Hepatocyte (in vitro differentiated cells): Measurements from ENCODE around the gene WDR46. TPM values are rescaled to one million over a fixed set of nuclear protein-coding genes. Genes with fewer than 3 reads are reported as not detected.
"Not testable (repeated sequence)": the region's sequence is repeated elsewhere in the genome, so short reads cannot be mapped to it uniquely, and the experiment has no call there.

Source experiments
- DNase-seq: peaks from one replicate; pipeline ENCODE4 v3.0.0-alpha.2; 2016; ENCODE audit warnings: low spot score
- H2AFZ ChIP-seq: fragments of 200-600 bp; sonication (generic); 2 replicates; pipeline ENCODE4 v1.6.0; 2016; ENCODE audit warnings: antibody characterized with exemption, mild to moderate bottlenecking
- H3K27ac ChIP-seq: fragments of 200-600 bp; sonication (generic); 2 replicates; pipeline ENCODE4 v1.5.1; 2016; ENCODE audit warnings: mild to moderate bottlenecking
- H3K27me3 ChIP-seq: fragments of 200-600 bp; sonication (generic); 2 replicates; pipeline ENCODE4 v1.6.1; 2016
- H3K36me3 ChIP-seq: fragments of 200-600 bp; sonication (generic); replicated peaks from 2 replicates; pipeline ENCODE4 v1.5.1; 2016; ENCODE audit warnings: low read depth; ENCODE audit not compliant: insufficient read depth
- H3K4me1 ChIP-seq: fragments of 200-600 bp; sonication (generic); 2 replicates; pipeline ENCODE4 v1.5.1; 2016; ENCODE audit warnings: mild to moderate bottlenecking, moderate library complexity; ENCODE audit not compliant: insufficient read depth
- H3K4me2 ChIP-seq: fragments of 200-600 bp; sonication (generic); 2 replicates; pipeline ENCODE4 v1.6.0; 2016
- H3K4me3 ChIP-seq: fragments of 200-600 bp; sonication (generic); 2 replicates; pipeline ENCODE4 v1.5.1; 2016; ENCODE audit warnings: mild to moderate bottlenecking
- H3K79me2 ChIP-seq: fragments of 200-600 bp; sonication (generic); 2 replicates; pipeline ENCODE4 v1.6.0; 2017; ENCODE audit warnings: mild to moderate bottlenecking
- H3K9me2 ChIP-seq: fragments of 200-600 bp; sonication (generic); replicated peaks from 2 replicates; pipeline ENCODE4 v1.6.0; 2017; ENCODE audit warnings: mild to moderate bottlenecking; ENCODE audit not compliant: insufficient read depth
- H3K9me3 ChIP-seq: fragments of 200-600 bp; sonication (generic); 2 replicates; pipeline ENCODE4 v1.5.1; 2016; ENCODE audit warnings: low read depth, mild to moderate bottlenecking
- H4K20me1 ChIP-seq: fragments of 200-600 bp; sonication (generic); 2 replicates; pipeline ENCODE4 v1.6.0; 2016; ENCODE audit warnings: mild to moderate bottlenecking; ENCODE audit not compliant: insufficient read depth, poor library complexity, severe bottlenecking
- EZH2 ChIP-seq: fragments of 200-600 bp; sonication (generic); IDR thresholded peaks from 2 replicates; pipeline ENCODE4 v1.6.1; 2016; ENCODE audit warnings: antibody characterized with exemption, mild to moderate bottlenecking, borderline replicate concordance
- EZH2phosphoT487 ChIP-seq: fragments of 200-600 bp; sonication (generic); IDR thresholded peaks from one replicate; pipeline ENCODE4 v1.6.1; 2018; ENCODE audit warnings: antibody characterized with exemption, mild to moderate bottlenecking, low read depth, moderate library complexity; ENCODE audit not compliant: unreplicated experiment, severe bottlenecking
- WGBS: methylation state at CpG from one replicate; pipeline ENCODE4 v1.1.6; 2016; ENCODE audit warnings: low lambda C conversion rate; ENCODE audit errors: missing lambda C conversion rate; 5-methylcytosine and 5-hydroxymethylcytosine counted together
- polyA plus RNA-seq: library from polyadenylated mRNA; unstranded; fragments of >200 nt; fragmentation: Nextera tagmentation; extraction: Ambion mirVana; gene quantifications from 2 replicates; pipeline ENCODE4 v1.2.1, GENCODE V29; 2016
- total RNA-seq: library from RNA; depleted of rRNA; stranded (reverse); fragments of >200 nt; gene quantifications from 2 replicates; pipeline ENCODE4 v1.2.3, GENCODE V29; 2014
- TF ChIP-seq, protein P1 (sequence below): fragments of 200-600 bp; sonication (generic); IDR thresholded peaks from 2 replicates; pipeline ENCODE4 v1.5.1; 2016; ENCODE audit warnings: antibody characterized with exemption, mild to moderate bottlenecking; ENCODE audit not compliant: poor library complexity

The WDR46 gene
- total and polyA plus RNA-seq, 2 experiments from 2014 or later: 51.1 to 84.2 TPM

DNA sequence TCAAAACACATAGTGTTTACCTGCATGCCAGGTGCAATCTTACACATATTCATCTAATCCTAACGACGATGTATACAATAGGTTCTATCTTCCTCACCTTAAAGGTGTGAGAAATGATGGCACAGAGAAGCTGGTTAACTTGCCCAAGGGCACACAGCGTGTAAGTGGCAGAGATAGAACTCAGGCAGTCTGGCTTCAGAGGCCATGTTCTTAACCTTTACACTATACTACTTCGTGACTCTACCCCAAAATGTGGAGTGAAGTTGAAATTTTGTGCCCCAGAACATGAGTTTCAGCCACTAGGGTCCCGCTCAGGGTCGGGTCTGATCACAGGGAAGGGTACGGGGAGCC is 17.9 kb downstream of the WDR46 start:
- H3K4me3 ChIP-seq: peak overlapping the region; percentile 64
- peaks cover 52% of the 10 kb centered on the region for H3K79me2 ChIP-seq
- no peaks in the 10 kb centered on the region for H3K9me3 ChIP-seq
- peak overlapping the region; percentile 96 for H3K4me2 ChIP-seq
- peak overlapping the region; percentile 98 for H3K27ac ChIP-seq
- no peaks in the 10 kb centered on the region for H3K27me3 ChIP-seq
- TF ChIP-seq EZH2phosphoT487 (no peak), EZH2 (no peak)
- TF ChIP-seq, protein P1, sequence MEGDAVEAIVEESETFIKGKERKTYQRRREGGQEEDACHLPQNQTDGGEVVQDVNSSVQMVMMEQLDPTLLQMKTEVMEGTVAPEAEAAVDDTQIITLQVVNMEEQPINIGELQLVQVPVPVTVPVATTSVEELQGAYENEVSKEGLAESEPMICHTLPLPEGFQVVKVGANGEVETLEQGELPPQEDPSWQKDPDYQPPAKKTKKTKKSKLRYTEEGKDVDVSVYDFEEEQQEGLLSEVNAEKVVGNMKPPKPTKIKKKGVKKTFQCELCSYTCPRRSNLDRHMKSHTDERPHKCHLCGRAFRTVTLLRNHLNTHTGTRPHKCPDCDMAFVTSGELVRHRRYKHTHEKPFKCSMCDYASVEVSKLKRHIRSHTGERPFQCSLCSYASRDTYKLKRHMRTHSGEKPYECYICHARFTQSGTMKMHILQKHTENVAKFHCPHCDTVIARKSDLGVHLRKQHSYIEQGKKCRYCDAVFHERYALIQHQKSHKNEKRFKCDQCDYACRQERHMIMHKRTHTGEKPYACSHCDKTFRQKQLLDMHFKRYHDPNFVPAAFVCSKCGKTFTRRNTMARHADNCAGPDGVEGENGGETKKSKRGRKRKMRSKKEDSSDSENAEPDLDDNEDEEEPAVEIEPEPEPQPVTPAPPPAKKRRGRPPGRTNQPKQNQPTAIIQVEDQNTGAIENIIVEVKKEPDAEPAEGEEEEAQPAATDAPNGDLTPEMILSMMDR: no peak
- peaks cover 38% of the 10 kb centered on the region for H3K4me1 ChIP-seq
- H2AFZ ChIP-seq: peak overlapping the region; percentile 82
- H3K9me2 ChIP-seq: no peaks in the 10 kb centered on the region
- 3% methylated on average over 7 of the region's 7 CpGs for WGBS
- peaks cover 4% of the 10 kb centered on the region for H3K36me3 ChIP-seq
- H4K20me1 ChIP-seq: peaks cover 22% of the 10 kb centered on the region
- DNase-seq: no peak

- H3K79me2 ChIP-seq: no peaks in the 10 kb centered on the region
- H2AFZ ChIP-seq: no peak overlapping the region
- H3K4me2 ChIP-seq: no peak overlapping the region
- no peak overlapping the region for H3K4me3 ChIP-seq
- H3K4me1 ChIP-seq: no peaks in the 10 kb centered on the region
- TF ChIP-seq EZH2phosphoT487 (no peak), EZH2 (no peak)
- TF ChIP-seq, protein P1: no peak
- no peak overlapping the region for H3K27ac ChIP-seq
- H3K36me3 ChIP-seq: no peaks in the 10 kb centered on the region
- no peaks in the 10 kb centered on the region for H4K20me1 ChIP-seq
- no peaks in the 10 kb centered on the region for H3K27me3 ChIP-seq
- no peaks in the 10 kb centered on the region for H3K9me3 ChIP-seq
- no peaks in the 10 kb centered on the region for H3K9me2 ChIP-seq
- no peak for DNase-seq
- WGBS: 82% methylated on average over 7 of the region's 7 CpGs
Measured at GRCh38 chr6:33264015-33264414, 25.0 kb downstream of the WDR46 start.

DNA sequence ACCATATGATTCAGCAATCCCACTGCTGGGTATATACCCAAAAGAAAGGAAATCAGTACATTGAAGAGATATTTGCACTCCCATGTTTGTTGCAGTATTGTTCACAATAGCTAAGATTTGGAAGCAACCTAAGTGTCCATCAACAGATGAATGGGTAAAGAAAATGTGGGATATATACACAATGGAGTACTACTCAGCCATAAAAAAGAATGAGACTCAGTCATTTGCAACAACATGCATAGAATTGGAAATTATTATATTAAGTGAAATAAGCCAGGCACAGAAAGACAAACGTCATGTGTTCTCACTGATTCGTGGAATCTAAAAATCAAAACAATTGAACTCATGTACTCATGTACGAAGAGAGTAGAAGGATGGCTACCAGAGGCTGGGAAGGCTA is 26.5 kb downstream of the WDR46 start:
- H3K4me1 ChIP-seq, H3K9me2 ChIP-seq, H3K27me3 ChIP-seq, H3K4me3 ChIP-seq, H4K20me1 ChIP-seq, DNase-seq, H2AFZ ChIP-seq, H3K4me2 ChIP-seq, H3K36me3 ChIP-seq, H3K79me2 ChIP-seq, H3K9me3 ChIP-seq, H3K27ac ChIP-seq: not testable (repeated sequence)
- WGBS: 95% methylated on average over 3 of the region's 3 CpGs

DNA sequence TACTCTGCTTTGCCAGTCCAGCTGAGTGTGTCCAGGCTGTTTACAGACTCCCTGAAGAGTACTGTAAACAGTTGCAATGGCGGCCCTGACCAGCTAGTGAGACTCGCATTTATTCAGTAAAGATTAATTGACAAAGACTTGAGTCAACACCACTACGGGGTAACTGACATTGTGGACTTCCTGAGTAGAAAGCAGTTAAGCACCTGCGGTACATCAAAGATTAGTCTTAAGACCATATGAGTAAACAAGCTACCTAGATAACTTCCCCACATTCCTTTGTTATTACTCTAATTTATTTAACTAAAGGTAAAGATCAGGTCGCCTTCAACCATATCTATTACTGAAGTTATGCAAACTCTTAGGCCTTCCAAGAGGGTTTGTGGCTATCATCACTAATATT is 30.0 kb downstream of the WDR46 start:
- no peaks in the 10 kb centered on the region for H3K27me3 ChIP-seq
- TF ChIP-seq, protein P1: no peak
- TF ChIP-seq EZH2phosphoT487 (no peak), EZH2 (no peak)
- no peak overlapping the region for H2AFZ ChIP-seq
- H4K20me1 ChIP-seq: no peaks in the 10 kb centered on the region
- no peaks in the 10 kb centered on the region for H3K79me2 ChIP-seq
- H3K36me3 ChIP-seq: no peaks in the 10 kb centered on the region
- WGBS: 71% methylated on average over 5 of the region's 5 CpGs
- DNase-seq: no peak
- no peaks in the 10 kb centered on the region for H3K9me2 ChIP-seq
- H3K4me3 ChIP-seq: no peak overlapping the region
- H3K27ac ChIP-seq: no peak overlapping the region
- no peak overlapping the region for H3K4me2 ChIP-seq
- H3K9me3 ChIP-seq: no peaks in the 10 kb centered on the region
- no peaks in the 10 kb centered on the region for H3K4me1 ChIP-seq
